ENCODE measurements around the gene LMO7. TPM values are rescaled to one million over a fixed set of nuclear protein-coding genes. Genes with fewer than 3 reads are reported as not detected.

The LMO7 gene
- total RNA-seq, 1 donor from 2014 or later: 60.8 TPM

GRCh38 chr13:75804054-75804453 is 167.9 kb downstream of the LMO7 start:
- H3K27me3 Mint-ChIP-seq (ENCODE audit: low read depth): no peaks in the 10 kb centered on the region
- TF ChIP-seq, protein P1, sequence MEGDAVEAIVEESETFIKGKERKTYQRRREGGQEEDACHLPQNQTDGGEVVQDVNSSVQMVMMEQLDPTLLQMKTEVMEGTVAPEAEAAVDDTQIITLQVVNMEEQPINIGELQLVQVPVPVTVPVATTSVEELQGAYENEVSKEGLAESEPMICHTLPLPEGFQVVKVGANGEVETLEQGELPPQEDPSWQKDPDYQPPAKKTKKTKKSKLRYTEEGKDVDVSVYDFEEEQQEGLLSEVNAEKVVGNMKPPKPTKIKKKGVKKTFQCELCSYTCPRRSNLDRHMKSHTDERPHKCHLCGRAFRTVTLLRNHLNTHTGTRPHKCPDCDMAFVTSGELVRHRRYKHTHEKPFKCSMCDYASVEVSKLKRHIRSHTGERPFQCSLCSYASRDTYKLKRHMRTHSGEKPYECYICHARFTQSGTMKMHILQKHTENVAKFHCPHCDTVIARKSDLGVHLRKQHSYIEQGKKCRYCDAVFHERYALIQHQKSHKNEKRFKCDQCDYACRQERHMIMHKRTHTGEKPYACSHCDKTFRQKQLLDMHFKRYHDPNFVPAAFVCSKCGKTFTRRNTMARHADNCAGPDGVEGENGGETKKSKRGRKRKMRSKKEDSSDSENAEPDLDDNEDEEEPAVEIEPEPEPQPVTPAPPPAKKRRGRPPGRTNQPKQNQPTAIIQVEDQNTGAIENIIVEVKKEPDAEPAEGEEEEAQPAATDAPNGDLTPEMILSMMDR (IDR thresholded peaks at IDR 0.05; ENCODE audit: unreplicated experiment): no peak
- H3K9me3 Mint-ChIP-seq: no peaks in the 10 kb centered on the region
- H3K4me1 Mint-ChIP-seq: peaks cover 24% of the 10 kb centered on the region
- H3K27ac Mint-ChIP-seq: no peak overlapping the region
- H3K36me3 Mint-ChIP-seq: peaks cover 27% of the 10 kb centered on the region
- DNase-seq (ENCODE audit: low spot score in 2 of 2, unreplicated experiment in 2 of 2): no peak
- H3K4me3 Mint-ChIP-seq: no peak overlapping the region

- TF ChIP-seq, protein P1 (IDR thresholded peaks at IDR 0.05; ENCODE audit: unreplicated experiment): no peak
- Mint-ChIP-seq H3K27me3 (ENCODE audit: low read depth) (no peaks in the 10 kb centered on the region), H3K27ac (no peak overlapping the region), H3K9me3 (no peaks in the 10 kb centered on the region), H3K4me1 (peaks cover 24% of the 10 kb centered on the region), H3K36me3 (peaks cover 27% of the 10 kb centered on the region), H3K4me3 (no peak overlapping the region)
- no peak for DNase-seq (ENCODE audit: low spot score in 2 of 2, unreplicated experiment in 2 of 2)
Observed at GRCh38 chr13:75804605-75805004, 168.5 kb downstream of the LMO7 start.

GRCh38 chr13:75806117-75806516 is 170.0 kb downstream of the LMO7 start:
- Mint-ChIP-seq H3K27me3 (ENCODE audit: low read depth) (no peaks in the 10 kb centered on the region), H3K4me3 (no peak overlapping the region), H3K36me3 (peaks cover 22% of the 10 kb centered on the region), H3K9me3 (no peaks in the 10 kb centered on the region), H3K27ac (no peak overlapping the region), H3K4me1 (peaks cover 25% of the 10 kb centered on the region)
- DNase-seq (ENCODE audit: low spot score in 2 of 2, unreplicated experiment in 2 of 2): no peak
- TF ChIP-seq, protein P1 (IDR thresholded peaks at IDR 0.05; ENCODE audit: unreplicated experiment): no peak

- DNase-seq (ENCODE audit: low spot score in 2 of 2, unreplicated experiment in 2 of 2): no peak
- Mint-ChIP-seq H3K4me1 (peaks cover 25% of the 10 kb centered on the region), H3K36me3 (peaks cover 8% of the 10 kb centered on the region), H3K27me3 (ENCODE audit: low read depth) (no peaks in the 10 kb centered on the region), H3K4me3 (no peak overlapping the region), H3K27ac (no peak overlapping the region), H3K9me3 (no peaks in the 10 kb centered on the region)
- TF ChIP-seq, protein P1 (IDR thresholded peaks at IDR 0.05; ENCODE audit: unreplicated experiment): no peak
Observed at GRCh38 chr13:75811361-75811760, 175.2 kb downstream of the LMO7 start.

DNA sequence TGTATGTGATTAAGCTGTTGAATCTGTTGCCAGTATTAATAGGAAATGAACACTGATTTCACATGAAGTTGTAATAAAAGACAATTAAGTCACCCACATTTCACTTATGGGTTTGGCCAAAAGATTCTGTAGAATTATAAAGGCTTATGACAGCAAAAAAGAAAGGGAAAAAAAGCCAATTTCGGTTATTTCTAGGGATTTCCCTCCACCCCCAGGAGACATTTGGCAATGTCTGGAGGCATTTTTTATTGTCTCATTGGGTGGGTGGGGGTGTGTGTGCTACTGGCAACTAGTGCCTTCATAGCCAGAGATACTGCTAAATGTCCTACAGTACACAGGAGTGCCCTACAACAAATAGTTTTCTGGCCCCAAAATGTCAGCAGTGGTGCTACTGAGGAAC is 175.7 kb downstream of the LMO7 start:
- Mint-ChIP-seq H3K27ac (no peak overlapping the region), H3K9me3 (no peaks in the 10 kb centered on the region), H3K27me3 (ENCODE audit: low read depth) (no peaks in the 10 kb centered on the region), H3K4me3 (no peak overlapping the region), H3K4me1 (peaks cover 25% of the 10 kb centered on the region), H3K36me3 (peaks cover 8% of the 10 kb centered on the region)
- TF ChIP-seq, protein P1 (IDR thresholded peaks at IDR 0.05; ENCODE audit: unreplicated experiment): no peak
- DNase-seq (ENCODE audit: low spot score in 2 of 2, unreplicated experiment in 2 of 2): no peak

- peak overlapping the region; percentile 72 for H3K27ac Mint-ChIP-seq
- no peak overlapping the region for H3K4me3 Mint-ChIP-seq
- TF ChIP-seq, protein P1 (IDR thresholded peaks at IDR 0.05; ENCODE audit: unreplicated experiment): no peak
- no peak for DNase-seq (ENCODE audit: low spot score in 2 of 2, unreplicated experiment in 2 of 2)
- H3K4me1 Mint-ChIP-seq: peaks cover 25% of the 10 kb centered on the region
- H3K27me3 Mint-ChIP-seq (ENCODE audit: low read depth): no peaks in the 10 kb centered on the region
- H3K36me3 Mint-ChIP-seq: peaks cover 2% of the 10 kb centered on the region
- no peaks in the 10 kb centered on the region for H3K9me3 Mint-ChIP-seq
Observed at GRCh38 chr13:75812751-75813181, 176.6 kb downstream of the LMO7 start.

All from mesothelial cell of epicardium (in vitro differentiated cells).